ENCODE measurements around the gene GINS2. TPM values are rescaled to one million over a fixed set of nuclear protein-coding genes. Genes with fewer than 3 reads are reported as not detected.

The GINS2 gene
- total RNA-seq, 1 experiment from 2014 or later, result 12.0 TPM

DNA sequence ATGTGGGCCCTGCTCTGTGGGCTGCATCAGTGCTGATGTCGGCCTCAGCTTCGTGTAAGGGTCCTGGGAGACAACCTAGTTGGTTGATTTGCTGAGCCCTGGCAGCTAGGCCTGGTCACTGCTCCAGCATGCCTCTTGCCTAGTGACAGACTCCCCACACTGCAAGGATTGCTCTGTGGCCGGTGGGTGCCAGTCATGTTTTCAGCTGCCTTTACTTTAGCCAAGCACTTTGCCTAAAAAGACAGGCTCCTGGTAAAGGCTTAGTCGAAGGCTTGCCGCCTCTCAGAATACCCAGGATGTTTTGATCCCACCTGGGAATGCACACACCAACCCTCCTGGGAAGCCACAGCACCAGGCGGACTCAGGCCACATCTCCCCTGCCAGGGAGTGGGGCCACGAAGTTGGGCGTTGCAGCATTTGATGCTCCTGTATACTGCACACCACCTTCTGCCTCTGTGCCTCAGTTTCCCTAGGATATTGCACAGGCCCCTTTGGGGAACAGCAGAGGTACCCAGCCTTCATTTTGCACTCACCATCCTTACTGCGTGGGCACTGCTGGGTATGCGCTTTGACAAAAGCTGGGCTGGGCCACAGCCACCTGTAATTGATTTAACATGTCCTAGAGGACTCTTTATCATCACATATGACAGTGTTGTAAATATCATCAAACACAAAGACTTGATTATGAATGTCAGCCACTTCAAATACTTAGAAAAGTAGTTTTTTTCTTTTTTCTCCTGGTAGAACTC, 19.9 kb downstream of the GINS2 start:
- Histone ChIP-seq H3K4me3 (ENCODE audit: low read depth in 2 of 2, low read length in 2 of 2) (no peak overlapping the region), H3K27me3 (ENCODE audit: control insufficient read depth, insufficient read depth, low read length) (no peaks in the 10 kb centered on the region), H3K27ac (ENCODE audit: low read length) (no peak overlapping the region), H3K9me3 (ENCODE audit: control insufficient read depth, insufficient read depth, low read depth, low read length) (no peaks in the 10 kb centered on the region), H3K4me1 (ENCODE audit: control insufficient read depth, insufficient read depth, low read length) (peaks cover 14% of the 10 kb centered on the region), H3K36me3 (ENCODE audit: control insufficient read depth, insufficient read depth, low read length) (peaks cover 18% of the 10 kb centered on the region)
- in situ Hi-C loops (cut with HindIII; ENCODE audit: low pct_unique_long_range_greater_than_20kb, low sequenced_read_pairs) (no loop called here), intact Hi-C loops (cut with micrococcal nuclease; ENCODE audit: unreplicated experiment) (no loop called here)
- ChIA-PET CTCF (no interaction called here), POLR2A (interaction anchor here (0.5 kb wide), 1 partner anchor 1732 kb away, joined by 6 read pairs; no protein-coding TSS in a partner anchor)
- DNase-seq (ENCODE audit: low read depth, low spot score), result no peak
- no TSS peak for BruUV-seq (replicated peaks)
- TF ChIP-seq, protein P1, sequence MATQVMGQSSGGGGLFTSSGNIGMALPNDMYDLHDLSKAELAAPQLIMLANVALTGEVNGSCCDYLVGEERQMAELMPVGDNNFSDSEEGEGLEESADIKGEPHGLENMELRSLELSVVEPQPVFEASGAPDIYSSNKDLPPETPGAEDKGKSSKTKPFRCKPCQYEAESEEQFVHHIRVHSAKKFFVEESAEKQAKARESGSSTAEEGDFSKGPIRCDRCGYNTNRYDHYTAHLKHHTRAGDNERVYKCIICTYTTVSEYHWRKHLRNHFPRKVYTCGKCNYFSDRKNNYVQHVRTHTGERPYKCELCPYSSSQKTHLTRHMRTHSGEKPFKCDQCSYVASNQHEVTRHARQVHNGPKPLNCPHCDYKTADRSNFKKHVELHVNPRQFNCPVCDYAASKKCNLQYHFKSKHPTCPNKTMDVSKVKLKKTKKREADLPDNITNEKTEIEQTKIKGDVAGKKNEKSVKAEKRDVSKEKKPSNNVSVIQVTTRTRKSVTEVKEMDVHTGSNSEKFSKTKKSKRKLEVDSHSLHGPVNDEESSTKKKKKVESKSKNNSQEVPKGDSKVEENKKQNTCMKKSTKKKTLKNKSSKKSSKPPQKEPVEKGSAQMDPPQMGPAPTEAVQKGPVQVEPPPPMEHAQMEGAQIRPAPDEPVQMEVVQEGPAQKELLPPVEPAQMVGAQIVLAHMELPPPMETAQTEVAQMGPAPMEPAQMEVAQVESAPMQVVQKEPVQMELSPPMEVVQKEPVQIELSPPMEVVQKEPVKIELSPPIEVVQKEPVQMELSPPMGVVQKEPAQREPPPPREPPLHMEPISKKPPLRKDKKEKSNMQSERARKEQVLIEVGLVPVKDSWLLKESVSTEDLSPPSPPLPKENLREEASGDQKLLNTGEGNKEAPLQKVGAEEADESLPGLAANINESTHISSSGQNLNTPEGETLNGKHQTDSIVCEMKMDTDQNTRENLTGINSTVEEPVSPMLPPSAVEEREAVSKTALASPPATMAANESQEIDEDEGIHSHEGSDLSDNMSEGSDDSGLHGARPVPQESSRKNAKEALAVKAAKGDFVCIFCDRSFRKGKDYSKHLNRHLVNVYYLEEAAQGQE (IDR thresholded peaks at IDR 0.05; ENCODE audit: insufficient read depth in 1 of 2, low read depth in 2 of 2, low read length in 1 of 2), result no peak
- TF ChIP-seq, protein P2, sequence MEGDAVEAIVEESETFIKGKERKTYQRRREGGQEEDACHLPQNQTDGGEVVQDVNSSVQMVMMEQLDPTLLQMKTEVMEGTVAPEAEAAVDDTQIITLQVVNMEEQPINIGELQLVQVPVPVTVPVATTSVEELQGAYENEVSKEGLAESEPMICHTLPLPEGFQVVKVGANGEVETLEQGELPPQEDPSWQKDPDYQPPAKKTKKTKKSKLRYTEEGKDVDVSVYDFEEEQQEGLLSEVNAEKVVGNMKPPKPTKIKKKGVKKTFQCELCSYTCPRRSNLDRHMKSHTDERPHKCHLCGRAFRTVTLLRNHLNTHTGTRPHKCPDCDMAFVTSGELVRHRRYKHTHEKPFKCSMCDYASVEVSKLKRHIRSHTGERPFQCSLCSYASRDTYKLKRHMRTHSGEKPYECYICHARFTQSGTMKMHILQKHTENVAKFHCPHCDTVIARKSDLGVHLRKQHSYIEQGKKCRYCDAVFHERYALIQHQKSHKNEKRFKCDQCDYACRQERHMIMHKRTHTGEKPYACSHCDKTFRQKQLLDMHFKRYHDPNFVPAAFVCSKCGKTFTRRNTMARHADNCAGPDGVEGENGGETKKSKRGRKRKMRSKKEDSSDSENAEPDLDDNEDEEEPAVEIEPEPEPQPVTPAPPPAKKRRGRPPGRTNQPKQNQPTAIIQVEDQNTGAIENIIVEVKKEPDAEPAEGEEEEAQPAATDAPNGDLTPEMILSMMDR (IDR thresholded peaks at IDR 0.05), result no peak
- TF ChIP-seq TCF7L2 (IDR thresholded peaks at IDR 0.05; ENCODE audit: low read depth, low read length) (no peak), POLR2AphosphoS5 (IDR thresholded peaks at IDR 0.05; ENCODE audit: low read depth, low read length) (no peak), SIN3A (IDR thresholded peaks at IDR 0.05; ENCODE audit: borderline replicate concordance, insufficient read depth, low read depth, low read length) (no peak)
- ATAC-seq, result no peak; the same call in none of the 2 replicates

DNA sequence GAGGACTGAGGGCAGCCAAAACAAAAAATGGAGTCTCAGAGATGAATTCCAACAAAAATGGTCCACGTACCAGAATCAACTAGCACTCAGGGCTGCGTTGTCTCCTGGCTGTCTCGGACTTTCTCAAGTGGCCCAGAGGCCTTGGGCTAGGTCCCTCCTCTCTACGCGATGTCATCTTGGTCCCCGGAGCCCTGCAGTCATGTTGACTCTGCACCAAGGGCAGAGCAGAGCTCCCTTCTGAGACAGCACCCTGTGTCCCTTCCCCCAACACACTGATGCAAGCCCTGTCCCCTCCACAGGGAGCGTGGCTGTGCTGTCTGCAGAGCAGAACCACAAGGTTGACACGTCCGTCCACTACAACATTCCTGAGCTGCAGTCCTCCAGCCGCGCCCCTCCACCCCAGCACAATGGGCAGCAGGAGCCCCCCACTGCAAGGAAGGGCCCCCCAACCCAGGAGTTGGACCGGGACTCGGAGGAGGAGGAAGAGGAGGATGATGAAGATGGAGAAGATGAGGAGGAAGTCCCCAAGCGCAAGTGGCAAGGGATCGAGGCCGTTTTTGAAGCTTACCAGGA, 20.8 kb downstream of the GINS2 start:
- Histone ChIP-seq H3K4me1 (ENCODE audit: control insufficient read depth, insufficient read depth, low read length) (peaks cover 6% of the 10 kb centered on the region; the same call in 1 of the 2 replicates), H3K27me3 (ENCODE audit: control insufficient read depth, insufficient read depth, low read length) (no peaks in the 10 kb centered on the region), H3K4me3 (ENCODE audit: low read depth in 2 of 2, low read length in 2 of 2) (no peak overlapping the region), H3K27ac (ENCODE audit: low read length) (no peak overlapping the region), H3K9me3 (ENCODE audit: control insufficient read depth, insufficient read depth, low read depth, low read length) (no peaks in the 10 kb centered on the region), H3K36me3 (ENCODE audit: control insufficient read depth, insufficient read depth, low read length) (peaks cover 21% of the 10 kb centered on the region)
- POLR2A ChIA-PET, result interaction anchor here (0.5 kb wide), 1 partner anchor 1733 kb away, joined by 6 read pairs; no protein-coding TSS in a partner anchor
- CTCF ChIA-PET, result no interaction called here
- intact Hi-C loops (cut with micrococcal nuclease; ENCODE audit: unreplicated experiment) (no loop called here), in situ Hi-C loops (cut with HindIII; ENCODE audit: low pct_unique_long_range_greater_than_20kb, low sequenced_read_pairs) (no loop called here)
- TSS peak; percentile 53 for BruUV-seq (replicated peaks)
- TF ChIP-seq, protein P1 (IDR thresholded peaks at IDR 0.05; ENCODE audit: insufficient read depth in 1 of 2, low read depth in 2 of 2, low read length in 1 of 2), result no peak
- TF ChIP-seq TCF7L2 (IDR thresholded peaks at IDR 0.05; ENCODE audit: low read depth, low read length), result no peak
- TF ChIP-seq, protein P2 (IDR thresholded peaks at IDR 0.05), result no peak
- no peak for TF ChIP-seq SIN3A (IDR thresholded peaks at IDR 0.05; ENCODE audit: borderline replicate concordance, insufficient read depth, low read depth, low read length)
- TF ChIP-seq POLR2AphosphoS5 (IDR thresholded peaks at IDR 0.05; ENCODE audit: low read depth, low read length), result no peak
- DNase-seq (ENCODE audit: low read depth, low spot score) (no peak), ATAC-seq (peak; percentile 40; the same call in 1 of the 2 replicates)
